Inflammatory macrophage treated with lipopolysaccharide for 4 hours (primary cell): Measurements from ENCODE around the gene PRR5.
"Not testable (repeated sequence)": the region's sequence is repeated elsewhere in the genome, so short reads cannot be mapped to it uniquely, and the experiment has no call there.

Experiments
- DNase-seq: peaks from one replicate; pipeline ENCODE4 v3.0.0-alpha.2; 2020

Gene PRR5

DNA sequence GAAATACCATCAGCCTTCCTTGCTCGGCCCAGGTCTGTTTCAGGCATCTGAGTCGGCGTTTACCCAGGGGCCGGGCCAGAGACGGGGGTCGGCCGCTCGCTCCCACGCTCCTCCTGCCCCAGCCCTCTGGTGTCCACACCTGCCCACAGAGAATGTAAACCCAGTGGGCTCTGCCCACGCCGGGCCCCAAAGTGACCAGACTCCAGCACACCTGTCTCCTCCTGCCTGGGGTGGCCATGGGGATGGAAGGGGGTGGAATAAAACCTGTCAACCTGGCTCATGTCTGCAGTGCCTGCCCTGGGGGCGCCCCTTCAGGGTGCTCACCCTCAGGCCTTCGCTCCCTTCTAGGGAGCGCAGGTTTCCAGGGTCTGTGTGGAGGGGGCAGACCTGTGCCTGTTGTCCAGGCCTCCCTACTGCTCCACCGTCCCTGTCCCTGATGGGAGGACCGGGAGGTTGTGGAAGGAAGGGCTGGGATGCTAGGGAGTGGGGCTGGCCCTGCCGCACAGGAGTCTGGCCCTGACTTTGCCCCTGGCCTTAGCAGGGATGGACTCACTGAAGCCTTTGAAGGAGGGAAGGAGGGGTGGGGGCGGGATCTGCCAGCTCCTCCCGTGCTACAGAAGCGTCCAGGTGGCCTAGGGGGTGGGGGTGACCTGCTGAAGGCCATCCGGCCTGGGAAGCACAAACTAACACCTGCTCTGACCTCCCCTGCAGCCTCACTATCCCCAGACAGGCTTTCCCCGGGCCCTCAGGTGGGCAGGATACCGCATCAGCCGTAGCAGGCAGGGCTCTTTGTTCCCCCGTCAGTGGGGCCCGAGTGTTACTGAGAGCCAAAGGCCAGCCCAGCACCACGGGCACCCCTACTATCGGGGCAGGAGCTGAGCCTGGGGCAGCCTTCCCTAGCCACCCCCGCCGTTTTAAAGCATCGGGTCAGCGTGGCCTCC is 35.7 kb downstream of the PRR5 start:
- no peak for DNase-seq

- DNase-seq: no peak
Observed at GRCh38 chr22:44738347-44738715, 36.3 kb downstream of the PRR5 start.

GRCh38 chr22:44739024-44739423 is 37.0 kb downstream of the PRR5 start:
- no peak for DNase-seq

DNA sequence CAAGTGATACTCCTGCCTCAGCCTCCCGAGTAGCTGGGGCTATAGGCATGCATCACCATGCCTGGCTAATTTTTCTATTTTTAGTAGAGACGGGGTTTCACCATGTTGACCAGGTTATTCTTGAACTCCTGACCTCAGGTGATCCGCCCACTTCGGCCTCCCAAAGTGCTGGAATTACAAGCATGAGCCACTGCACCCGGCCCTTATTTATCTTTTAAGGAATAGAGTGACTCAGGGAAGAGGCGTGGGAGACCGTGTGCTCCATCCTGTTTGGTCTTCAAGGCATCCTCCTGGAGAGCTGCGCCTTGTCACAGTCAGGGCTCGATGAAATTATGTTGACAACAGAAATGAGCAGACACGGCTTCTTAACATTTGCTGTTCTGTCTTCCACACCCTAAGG is 37.7 kb downstream of the PRR5 start:
- DNase-seq: not testable (repeated sequence)

DNA sequence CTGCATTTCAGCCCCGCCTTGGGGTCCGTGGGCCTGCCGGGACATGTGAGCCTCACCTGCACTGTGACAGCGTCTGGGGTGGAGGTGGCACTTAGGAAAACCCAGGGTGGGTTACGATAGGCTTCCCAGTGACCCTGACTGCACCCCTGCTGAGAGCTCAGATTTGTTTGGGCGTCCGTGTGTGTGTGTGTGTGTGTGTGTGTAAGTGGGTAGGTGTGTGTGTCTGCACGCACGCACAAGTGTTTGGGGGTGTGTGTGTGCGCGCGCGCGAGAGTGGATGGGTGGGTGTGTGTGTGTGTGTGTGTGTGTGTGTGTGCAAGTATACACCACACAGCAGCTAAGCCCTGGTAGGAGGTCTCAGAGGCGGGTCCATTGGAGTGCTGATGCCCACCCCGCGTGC is 38.3 kb downstream of the PRR5 start:
- DNase-seq: no peak

DNA sequence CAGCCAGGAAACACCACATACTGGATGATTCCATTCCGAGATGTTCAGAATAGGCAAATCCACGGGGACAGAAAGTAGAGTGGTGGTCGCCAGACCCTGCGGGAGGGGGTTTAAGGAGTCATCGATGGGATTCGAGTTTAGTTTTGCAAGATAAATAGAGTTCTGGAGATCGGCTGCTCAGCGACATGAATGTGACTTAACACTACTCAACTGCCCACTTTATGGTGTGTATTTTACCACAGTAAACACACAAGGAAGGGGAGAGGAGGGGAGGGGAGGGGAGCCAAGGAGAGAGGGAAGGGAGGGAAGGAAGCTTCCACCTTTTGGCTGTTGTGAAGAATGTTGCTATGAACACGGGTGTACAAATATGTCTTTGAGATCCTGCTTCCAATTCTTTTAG is 39.9 kb downstream of the PRR5 start:
- no peak for DNase-seq

- DNase-seq: no peak
Observed at GRCh38 chr22:44743247-44743646, 41.2 kb downstream of the PRR5 start.

GRCh38 chr22:44743804-44744211 is 41.8 kb downstream of the PRR5 start:
- DNase-seq: no peak

- DNase-seq: no peak
Observed at GRCh38 chr22:44745853-44746789, 44.1 kb downstream of the PRR5 start.

GRCh38 chr22:44747784-44748127 is 45.8 kb downstream of the PRR5 start:
- not testable (repeated sequence) for DNase-seq

DNA sequence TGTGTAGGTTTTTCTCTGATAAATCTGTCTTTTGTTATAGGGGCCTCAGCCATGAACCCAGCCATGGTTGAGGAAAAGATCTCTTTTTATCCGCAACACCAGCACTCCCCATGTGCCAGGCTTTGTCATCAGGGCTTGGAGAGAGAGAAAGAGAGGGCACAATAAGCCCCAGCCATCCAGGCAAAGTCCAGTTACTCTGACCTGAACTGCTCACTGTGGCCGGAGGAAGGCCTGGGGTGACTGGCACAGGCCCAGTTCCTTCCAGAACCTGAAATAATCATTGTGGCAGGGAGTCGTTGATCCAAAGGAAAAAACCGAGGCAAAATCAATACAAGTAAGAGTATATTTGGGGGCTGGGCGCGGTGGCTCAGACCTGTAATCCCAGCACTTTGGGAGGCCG is 46.5 kb downstream of the PRR5 start:
- DNase-seq: no peak

DNA sequence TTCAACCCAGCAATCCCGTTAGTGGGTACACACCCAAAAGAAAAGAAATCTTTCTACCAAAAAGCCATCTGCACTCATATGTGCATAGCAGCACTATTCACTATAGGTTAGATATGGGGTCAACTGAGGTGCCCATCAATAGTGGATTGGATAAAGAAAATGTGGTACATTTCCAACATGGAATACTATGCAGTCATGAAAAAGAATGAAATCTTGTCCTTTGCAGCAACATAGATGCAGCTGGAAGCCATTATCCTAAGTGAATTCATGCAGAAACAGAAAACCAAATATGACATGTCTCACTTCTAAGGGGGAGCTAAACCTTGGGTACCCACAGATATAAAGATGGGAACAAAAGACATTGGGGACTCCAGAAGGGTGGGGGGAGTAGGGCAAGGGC is 48.5 kb downstream of the PRR5 start:
- DNase-seq: no peak

- no peak for DNase-seq
Observed at GRCh38 chr22:44752285-44753188, 50.5 kb downstream of the PRR5 start, which contains the start of gene ARHGAP8. ARHGAP8 (plus strand) TSS chr22:44752575; CDS start chr22:44786528, 33,953 bp downstream.

DNA sequence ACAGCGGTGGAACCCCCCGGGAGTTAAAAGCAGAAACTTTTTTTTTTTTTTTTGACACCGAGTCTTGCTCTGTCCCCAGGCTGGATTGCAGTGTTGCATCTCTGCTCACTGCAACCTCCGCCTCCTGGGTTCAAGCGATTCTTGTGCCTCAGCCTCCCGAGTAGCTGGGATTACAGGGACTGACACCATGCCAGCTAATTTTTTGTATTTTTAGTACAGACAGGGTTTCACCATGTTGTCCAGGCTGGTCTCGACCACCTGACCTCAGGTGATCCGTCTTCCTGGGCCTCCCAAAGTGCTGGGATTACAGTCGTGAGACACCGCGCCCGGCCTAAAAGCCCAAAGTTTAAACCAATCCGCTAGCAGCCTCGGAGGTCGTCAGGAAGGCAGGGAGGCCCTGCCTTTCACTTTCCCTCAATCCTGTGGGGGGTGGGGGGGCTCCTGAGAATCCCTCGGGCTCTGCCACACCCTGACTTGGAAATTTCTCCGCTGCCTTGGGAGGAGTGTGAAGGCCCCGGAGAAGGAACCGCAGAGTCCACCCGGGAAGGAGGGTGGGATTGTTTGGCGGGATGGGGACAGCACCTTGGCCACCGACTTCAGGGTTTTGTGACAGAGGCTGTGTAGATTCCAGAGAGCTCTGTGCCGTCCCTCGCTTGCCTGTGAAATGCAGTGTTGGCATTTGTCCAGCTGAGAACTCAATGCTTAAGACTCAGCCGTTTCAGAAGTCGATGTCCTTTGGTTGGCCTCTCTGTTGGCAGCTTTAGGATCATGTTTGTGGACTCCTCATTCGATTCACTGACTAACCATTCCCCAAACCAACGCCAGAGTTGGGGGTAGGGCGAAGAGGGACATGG is 51.4 kb downstream of the PRR5 start:
- DNase-seq: no peak

DNA sequence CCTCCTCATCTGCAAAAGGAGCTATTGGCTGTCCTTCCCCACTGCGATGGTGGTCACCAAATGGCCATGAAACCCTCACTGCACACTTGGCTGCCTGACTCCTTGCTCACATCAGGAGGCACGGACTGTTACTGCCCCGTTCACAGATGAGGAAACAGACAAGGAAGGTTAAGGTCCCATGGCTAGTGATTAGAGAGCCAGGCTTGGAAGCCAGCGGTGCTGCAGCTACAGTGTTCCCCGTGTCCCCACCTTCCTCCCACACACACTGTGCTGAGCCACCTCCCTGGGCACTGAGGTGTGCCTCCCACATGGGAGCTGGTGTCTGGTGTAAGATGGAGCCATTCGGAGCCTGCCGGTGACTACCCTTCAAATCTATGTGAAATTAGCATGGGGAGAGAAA is 53.0 kb downstream of the PRR5 start:
- DNase-seq: no peak

GRCh38 chr22:44755417-44755816 is 53.4 kb downstream of the PRR5 start:
- no peak for DNase-seq

GRCh38 chr22:44755956-44756361 is 54.0 kb downstream of the PRR5 start:
- no peak for DNase-seq

- DNase-seq: no peak
Observed at GRCh38 chr22:44758344-44758973, 56.5 kb downstream of the PRR5 start.

DNA sequence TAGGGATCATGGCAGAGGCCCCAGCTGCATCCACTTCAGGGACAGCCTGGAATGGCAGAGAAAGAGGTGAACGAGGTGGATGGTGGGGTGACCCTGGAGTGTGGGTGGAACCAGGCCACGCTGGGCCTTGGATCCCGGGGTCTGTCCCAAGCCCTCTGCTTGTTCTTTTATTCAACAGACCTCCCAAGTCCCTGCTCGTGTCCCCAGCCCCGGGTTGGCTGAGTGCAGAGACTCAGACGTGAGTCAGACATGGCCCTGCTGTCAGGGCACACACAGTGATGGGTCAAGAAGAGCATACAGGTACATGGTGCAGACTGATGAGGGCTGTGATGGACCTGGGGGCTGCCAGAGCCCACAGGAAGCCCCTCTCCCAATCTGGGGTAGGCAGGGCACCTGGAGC is 57.0 kb downstream of the PRR5 start:
- DNase-seq: no peak

GRCh38 chr22:44759430-44760310 is 57.7 kb downstream of the PRR5 start:
- no peak for DNase-seq
